Calu3 (cell line): ENCODE measurements around the gene EIF4G2. TPM values are rescaled to one million over a fixed set of nuclear protein-coding genes. Genes with fewer than 3 reads are reported as not detected.

Source experiments
- BruUV-seq: library from RNA; stranded (reverse); fragments of 400-500 nt; replicated peaks from 2 replicates; lab custom pipeline; 2021; lab: Mats Ljungman, UMichigan
- CTCF ChIA-PET: fragments of 300-600 bp; sonication (Branson Sonifier 250); formaldehyde crosslinking; loops from one replicate; lab custom pipeline; 2022; ENCODE audit warnings: antibody characterized with exemption; lab: Charles Lee
- DNase-seq: peaks from one replicate; pipeline ENCODE4 v3.0.0; 2022
- H3K27ac Mint-ChIP-seq: one replicate; pipeline ENCODE4 v1.8.0; 2022; ENCODE audit warnings: mixed read lengths; ENCODE audit not compliant: unreplicated experiment
- H3K27me3 Mint-ChIP-seq: one replicate; pipeline ENCODE4 v1.8.0; 2022; ENCODE audit warnings: mixed read lengths; ENCODE audit not compliant: unreplicated experiment
- H3K36me3 Mint-ChIP-seq: one replicate; pipeline ENCODE4 v1.8.0; 2022; ENCODE audit warnings: mild to moderate bottlenecking, moderate library complexity, mixed read lengths; ENCODE audit not compliant: insufficient read depth, unreplicated experiment
- H3K4me1 Mint-ChIP-seq: one replicate; pipeline ENCODE4 v1.8.0; 2022; ENCODE audit warnings: mild to moderate bottlenecking, low read depth, mixed read lengths; ENCODE audit not compliant: unreplicated experiment
- H3K4me3 Mint-ChIP-seq: one replicate; pipeline ENCODE4 v1.8.0; 2022; ENCODE audit warnings: mild to moderate bottlenecking, low read depth, moderate library complexity, mixed read lengths; ENCODE audit not compliant: unreplicated experiment
- H3K9me3 Mint-ChIP-seq: one replicate; pipeline ENCODE4 v1.8.0; 2022; ENCODE audit warnings: low read depth, mixed read lengths; ENCODE audit not compliant: unreplicated experiment
- intact Hi-C: fragments of 100-400 bp; cut with micrococcal nuclease; formaldehyde crosslinking; loops from one replicate; pipeline ENCODE4 v1.10.0; 2022; ENCODE audit not compliant: unreplicated experiment
- total RNA-seq: library from RNA; stranded (reverse); gene quantifications from 2 replicates; pipeline ENCODE4 v1.2.3, GENCODE V29; 2022
- TF ChIP-seq, protein P1 (sequence below): fragments of 200-600 bp; IDR thresholded peaks from one replicate; pipeline ENCODE4 v1.8.0; 2022; ENCODE audit warnings: antibody characterized with exemption; ENCODE audit not compliant: unreplicated experiment

Gene EIF4G2
- total RNA-seq, 1 experiment from 2014 or later: 772 TPM

DNA sequence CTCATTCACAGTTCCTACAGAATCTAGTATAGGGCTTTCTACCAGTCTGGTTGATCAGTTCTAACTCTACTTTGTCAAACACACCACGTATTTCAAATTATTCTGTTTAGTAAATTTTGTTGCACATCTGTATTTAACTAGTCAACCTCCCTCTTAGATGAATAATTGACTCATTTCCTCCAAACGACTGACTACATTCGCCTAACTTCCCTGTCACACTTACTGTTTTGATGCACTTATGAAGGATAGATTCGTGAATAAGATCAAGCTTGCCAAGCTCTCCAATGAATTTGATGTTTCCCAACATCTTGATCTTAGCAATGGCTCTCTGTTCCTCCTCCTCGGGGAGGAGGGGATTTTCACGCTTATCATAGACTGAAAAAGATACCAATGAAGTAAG lies 5.0 kb downstream of the EIF4G2 start:
- Mint-ChIP-seq H3K27ac (peak overlapping the region; percentile 20), H3K36me3 (peaks cover 98% of the 10 kb centered on the region), H3K9me3 (no peaks in the 10 kb centered on the region)

DNA sequence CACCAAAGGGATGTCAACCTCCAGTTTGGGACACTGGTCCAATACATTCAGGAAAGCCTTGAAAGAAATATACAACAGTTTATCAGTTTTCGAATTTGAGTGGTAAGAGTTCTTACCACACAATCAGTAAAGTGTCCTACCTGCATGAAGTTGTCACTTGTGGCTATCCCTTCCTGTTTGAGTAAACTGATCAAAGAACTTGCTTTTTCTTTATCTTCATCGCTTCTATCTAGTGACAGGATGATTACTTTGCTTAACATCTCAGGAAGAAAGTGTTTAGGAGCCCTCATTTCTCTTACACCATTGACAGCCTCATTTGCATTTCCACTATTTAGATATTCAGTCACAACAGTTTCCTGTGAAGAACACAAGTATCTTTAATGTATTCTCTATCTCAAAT lies 8.4 kb downstream of the EIF4G2 start:
- intact Hi-C loops: loop anchor here (10.0 kb wide), 1 partner anchor 105 kb away; no protein-coding TSS in a partner anchor
- TF ChIP-seq, protein P1, sequence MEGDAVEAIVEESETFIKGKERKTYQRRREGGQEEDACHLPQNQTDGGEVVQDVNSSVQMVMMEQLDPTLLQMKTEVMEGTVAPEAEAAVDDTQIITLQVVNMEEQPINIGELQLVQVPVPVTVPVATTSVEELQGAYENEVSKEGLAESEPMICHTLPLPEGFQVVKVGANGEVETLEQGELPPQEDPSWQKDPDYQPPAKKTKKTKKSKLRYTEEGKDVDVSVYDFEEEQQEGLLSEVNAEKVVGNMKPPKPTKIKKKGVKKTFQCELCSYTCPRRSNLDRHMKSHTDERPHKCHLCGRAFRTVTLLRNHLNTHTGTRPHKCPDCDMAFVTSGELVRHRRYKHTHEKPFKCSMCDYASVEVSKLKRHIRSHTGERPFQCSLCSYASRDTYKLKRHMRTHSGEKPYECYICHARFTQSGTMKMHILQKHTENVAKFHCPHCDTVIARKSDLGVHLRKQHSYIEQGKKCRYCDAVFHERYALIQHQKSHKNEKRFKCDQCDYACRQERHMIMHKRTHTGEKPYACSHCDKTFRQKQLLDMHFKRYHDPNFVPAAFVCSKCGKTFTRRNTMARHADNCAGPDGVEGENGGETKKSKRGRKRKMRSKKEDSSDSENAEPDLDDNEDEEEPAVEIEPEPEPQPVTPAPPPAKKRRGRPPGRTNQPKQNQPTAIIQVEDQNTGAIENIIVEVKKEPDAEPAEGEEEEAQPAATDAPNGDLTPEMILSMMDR: no peak
- Mint-ChIP-seq H3K9me3 (no peaks in the 10 kb centered on the region), H3K27ac (no peak overlapping the region), H3K27me3 (no peaks in the 10 kb centered on the region), H3K4me1 (peaks cover 4% of the 10 kb centered on the region), H3K4me3 (no peak overlapping the region), H3K36me3 (peaks cover 80% of the 10 kb centered on the region)
- no peak for DNase-seq
- CTCF ChIA-PET: no interaction called here
- BruUV-seq: TSS peak; percentile 5

More for the DNA sequence above, 5.0 kb downstream of the EIF4G2 start:
- TF ChIP-seq, protein P1: no peak
- intact Hi-C loops: loop anchor here (10.0 kb wide), 1 partner anchor 101 kb away; no protein-coding TSS in a partner anchor
- CTCF ChIA-PET: no interaction called here
- Mint-ChIP-seq H3K4me1 (no peaks in the 10 kb centered on the region), H3K27me3 (no peaks in the 10 kb centered on the region), H3K4me3 (no peak overlapping the region)
- BruUV-seq: no TSS peak
- no peak for DNase-seq

DNA sequence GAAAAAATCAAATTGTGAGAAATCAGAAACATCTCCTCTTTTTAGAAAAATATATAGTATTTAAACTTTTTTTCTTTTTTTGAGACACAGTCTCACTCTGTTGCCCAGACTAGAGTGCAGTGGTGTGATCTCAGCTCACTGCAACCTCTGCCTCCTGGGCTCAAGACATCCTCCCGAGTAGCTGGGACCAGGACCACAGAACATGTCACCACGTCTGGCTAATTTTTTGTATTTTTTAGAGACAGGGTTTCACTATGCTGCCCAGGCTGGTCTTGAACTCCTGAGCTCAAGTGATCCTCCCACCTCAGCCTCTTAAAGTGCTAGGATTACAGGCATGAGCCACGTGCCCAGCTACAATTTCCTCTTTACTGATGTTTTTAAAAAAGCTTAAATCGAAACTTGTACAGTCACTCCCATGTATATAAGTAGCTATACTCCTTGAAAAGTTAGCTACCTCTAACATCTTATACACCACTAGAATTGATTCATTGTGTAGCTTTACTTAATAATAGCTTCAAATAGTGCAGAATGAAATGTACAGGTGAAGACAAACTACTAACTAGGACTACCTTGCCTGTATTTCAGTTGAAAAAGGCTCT lies 10.3 kb downstream of the EIF4G2 start:
- H3K27me3 Mint-ChIP-seq: no peaks in the 10 kb centered on the region
- H3K4me3 Mint-ChIP-seq: no peak overlapping the region
- no peak overlapping the region for H3K27ac Mint-ChIP-seq
- DNase-seq: no peak
- intact Hi-C loops: no loop called here
- TF ChIP-seq, protein P1: no peak
- CTCF ChIA-PET: interaction anchor here (0.6 to 0.8 kb wide), 2 partner anchors 10 to 32 kb away, joined by 3 read pairs; partner anchors contain the start of gene EIF4G2
- H3K4me1 Mint-ChIP-seq: peaks cover 22% of the 10 kb centered on the region
- no TSS peak for BruUV-seq
- peaks cover 66% of the 10 kb centered on the region for H3K36me3 Mint-ChIP-seq
- H3K9me3 Mint-ChIP-seq: no peaks in the 10 kb centered on the region

DNA sequence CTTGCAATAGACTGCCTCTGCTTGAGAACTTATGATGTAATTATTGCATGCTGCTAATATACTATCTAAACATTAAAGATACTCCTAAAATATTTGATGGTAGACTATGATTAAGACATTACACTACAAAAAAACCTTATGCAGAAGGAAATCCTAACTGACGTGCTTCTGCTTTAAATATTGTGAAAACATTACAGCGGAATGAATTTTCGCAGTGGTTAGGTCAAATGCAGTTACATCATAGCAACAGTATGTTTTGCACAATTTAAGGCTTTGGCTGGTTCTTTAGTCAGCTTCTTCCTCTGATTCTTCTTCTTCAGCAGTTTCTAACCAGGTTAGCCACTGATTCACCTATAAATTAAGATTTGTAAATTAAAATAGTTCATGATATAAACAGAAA lies 11.2 kb downstream of the EIF4G2 start:
- Mint-ChIP-seq H3K27me3 (no peaks in the 10 kb centered on the region), H3K4me3 (no peak overlapping the region), H3K27ac (no peak overlapping the region), H3K36me3 (peaks cover 57% of the 10 kb centered on the region), H3K9me3 (no peaks in the 10 kb centered on the region), H3K4me1 (peaks cover 31% of the 10 kb centered on the region)
- no peak for DNase-seq
- BruUV-seq: no TSS peak
- CTCF ChIA-PET: no interaction called here
- intact Hi-C loops: no loop called here
- TF ChIP-seq, protein P1: no peak
